LoVo (cell line): ENCODE results near the gene MRPS25.

Source experiments
- DNase-seq: peaks from one replicate; pipeline ENCODE4 v3.0.0-alpha.2; 2016; ENCODE audit warnings: low spot score

Gene MRPS25

GRCh38 chr3:15064835-15065549 is at the start of gene MRPS25:
Gene MRPS25, minus strand, starts transcription at chr3:15065315. Its CDS starts 121 bp downstream, at chr3:15065194.
- peak; percentile 94 for DNase-seq

DNA sequence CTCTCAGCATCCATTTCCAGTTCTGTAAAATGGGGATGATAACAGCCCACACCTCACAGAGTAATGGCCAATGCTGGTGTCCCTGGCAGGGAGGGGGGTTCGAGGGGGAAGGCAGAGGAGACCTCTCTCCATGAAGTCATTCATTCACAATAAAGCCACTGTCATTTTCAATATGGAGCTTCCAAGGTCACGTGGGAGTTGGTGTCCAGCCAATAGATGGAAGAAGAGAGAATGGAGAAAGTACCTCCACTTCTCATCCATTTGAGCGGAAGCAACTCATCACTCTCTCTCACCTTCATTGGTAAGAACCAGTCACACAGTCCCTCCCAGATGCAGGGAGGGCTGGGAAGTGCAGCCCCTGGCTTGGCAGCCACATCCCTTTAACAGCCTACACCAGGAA is 48.8 kb upstream of the MRPS25 start:
- no peak for DNase-seq

DNA sequence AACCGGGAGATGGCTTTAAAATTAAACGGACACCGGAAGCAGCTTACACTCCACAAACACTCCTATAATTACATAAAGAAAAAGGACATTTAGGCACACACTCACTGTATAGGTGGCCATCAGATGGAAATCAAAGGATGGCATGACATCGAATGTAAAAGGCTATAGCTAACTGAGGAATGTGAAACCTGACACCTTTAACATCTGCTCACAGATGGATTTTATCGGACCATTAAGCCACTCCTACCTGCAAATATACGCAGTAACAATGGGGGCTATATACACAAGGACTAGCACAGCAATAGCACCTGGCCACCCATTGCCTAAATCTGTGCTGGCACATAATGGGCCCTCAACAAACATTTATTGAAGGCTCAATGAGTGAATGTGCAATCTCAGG is 48.4 kb upstream of the MRPS25 start:
- no peak for DNase-seq

DNA sequence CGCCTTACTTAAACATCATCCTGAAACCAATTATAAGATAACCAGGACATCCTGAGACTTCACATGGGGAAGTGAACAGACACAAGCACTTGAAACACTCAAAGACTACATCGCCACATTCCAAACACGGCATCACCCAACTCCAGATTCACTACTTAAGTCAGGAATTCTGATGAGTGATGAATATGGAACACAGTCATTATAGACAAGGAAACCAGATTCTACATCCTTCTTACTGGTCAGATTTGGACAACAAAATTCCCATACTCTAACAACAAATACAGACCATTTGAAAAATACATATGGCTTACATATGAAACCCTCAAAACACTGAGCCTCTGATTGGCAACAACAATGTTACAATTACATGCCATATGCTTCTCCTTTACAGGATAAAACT is 46.9 kb upstream of the MRPS25 start:
- DNase-seq = no peak

DNA sequence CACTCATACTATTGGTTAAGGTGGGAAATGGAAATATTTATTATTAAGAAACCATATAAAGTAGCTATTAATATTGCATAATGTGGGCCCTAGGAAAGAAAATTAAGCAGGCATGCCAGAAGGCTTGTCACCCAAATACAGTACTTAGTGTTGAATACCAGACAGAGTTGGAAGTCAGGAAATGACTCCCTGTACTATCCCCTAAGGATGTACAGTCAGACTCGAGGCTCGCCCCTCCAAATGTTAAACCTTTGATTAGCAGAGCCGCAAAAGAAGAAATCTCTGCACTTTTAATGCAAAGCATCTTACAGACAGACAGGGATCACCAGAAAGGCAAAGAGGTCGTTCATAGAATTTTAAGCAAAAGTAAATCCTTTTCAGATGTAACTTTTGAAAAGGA is 45.1 kb upstream of the MRPS25 start:
- no peak for DNase-seq

- DNase-seq = no peak
Observed at GRCh38 chr3:15108869-15109268, 43.8 kb upstream of the MRPS25 start.

DNA sequence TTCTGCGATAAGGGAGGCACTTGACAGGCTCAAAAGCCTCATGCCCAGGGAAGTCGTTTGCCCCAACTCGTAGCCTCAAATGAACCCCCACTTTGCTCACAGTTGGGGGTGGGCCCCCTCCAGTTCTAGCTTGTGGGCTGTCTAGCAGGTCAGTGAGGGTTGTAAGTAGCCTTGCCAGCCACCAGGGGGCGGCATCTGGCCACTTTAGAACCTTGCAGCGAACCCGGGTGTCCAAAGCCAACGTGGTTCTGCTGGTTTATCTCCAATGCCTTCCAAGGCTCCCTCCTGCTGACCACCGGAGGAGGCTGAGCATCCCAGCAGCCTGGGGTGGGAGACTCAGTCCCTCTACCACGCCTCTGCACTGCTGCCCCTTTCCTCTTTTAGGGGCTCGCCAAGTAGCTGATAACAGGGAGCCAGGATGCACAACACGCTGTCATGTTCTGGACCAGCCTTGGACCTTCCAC is 43.0 kb upstream of the MRPS25 start:
- peak; percentile 72 for DNase-seq

GRCh38 chr3:15107075-15107947 is 42.2 kb upstream of the MRPS25 start:
- no peak for DNase-seq

DNA sequence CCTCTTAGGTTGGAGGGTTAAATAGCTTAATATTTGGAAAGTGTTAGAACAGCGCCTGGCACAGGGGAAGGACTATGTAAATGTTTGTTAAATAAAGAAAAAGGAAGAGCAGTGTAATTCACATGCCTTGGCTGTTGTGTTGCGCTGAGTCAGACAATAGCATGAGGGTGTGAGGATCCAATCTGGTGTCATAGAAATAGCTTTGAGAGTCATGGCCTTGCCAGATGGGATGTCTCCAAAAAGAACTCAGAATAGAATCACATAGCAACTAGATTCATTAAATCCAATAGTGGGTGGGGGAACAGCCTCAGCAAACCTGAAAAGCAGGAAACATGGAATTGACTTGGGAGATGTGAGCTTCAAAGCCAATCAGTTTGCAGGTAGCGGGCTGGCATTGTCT is 37.7 kb upstream of the MRPS25 start:
- no peak for DNase-seq

- DNase-seq = no peak
Observed at GRCh38 chr3:15102256-15102655, 37.1 kb upstream of the MRPS25 start.

DNA sequence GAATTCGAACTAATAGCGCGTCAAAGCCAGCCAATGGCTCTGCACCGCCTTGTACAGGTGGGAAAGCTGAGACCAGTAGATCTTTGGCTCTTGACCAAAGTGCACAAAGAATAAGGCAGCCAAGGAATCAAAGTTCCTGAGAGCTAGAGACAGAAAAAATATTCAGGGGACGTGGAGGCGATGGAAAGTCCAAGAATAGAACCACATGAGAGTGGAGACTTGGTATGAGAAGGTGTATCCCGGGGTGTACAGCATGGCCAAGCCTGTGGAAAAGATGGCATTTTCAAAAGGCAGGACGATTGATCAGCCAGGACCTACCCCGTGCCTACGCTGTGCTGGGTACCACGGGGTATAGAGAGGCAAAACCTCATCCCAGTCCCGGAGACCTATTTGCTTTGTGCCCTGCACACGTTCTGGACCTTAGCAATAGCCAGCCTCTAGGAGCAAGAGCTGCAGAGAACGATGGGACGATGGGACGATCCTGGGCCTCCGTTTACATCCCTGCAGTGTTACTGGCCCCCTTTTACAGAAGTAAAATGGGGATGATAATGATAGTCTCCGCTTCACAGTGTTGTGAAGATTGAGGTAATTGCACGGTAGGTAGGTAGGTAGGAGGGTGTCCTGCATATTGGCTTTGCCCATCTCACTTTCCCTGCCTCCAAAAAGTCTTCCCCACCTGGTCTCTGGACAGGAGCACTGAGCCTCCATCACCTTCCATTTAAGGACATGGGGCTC is 34.4 kb upstream of the MRPS25 start:
- no peak for DNase-seq

- DNase-seq = peak; percentile 94
Observed at GRCh38 chr3:15098503-15099363, 33.6 kb upstream of the MRPS25 start, which contains the start of gene RBSN. Gene RBSN, minus strand, starts transcription at chr3:15099148. Its CDS starts 3,028 bp downstream, at chr3:15096120.

DNA sequence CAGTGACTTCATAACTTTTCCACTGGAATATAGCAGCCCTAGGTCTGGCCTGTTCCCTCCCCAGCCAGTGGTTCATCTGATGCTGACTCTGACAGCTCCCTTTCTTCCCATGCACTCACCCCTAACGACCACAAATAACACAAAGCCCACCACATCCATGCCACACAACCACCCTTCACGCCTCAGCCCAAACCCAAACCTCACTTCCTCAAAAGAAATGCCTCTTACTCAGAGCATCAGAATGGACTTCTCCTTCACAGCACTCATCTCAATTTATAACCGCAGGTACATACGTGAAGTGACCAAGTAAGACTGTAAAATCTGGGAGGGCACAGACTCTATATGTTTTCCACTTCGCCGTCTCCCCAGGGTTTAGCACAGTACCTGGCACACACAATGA is 32.8 kb upstream of the MRPS25 start:
- no peak for DNase-seq

GRCh38 chr3:15096046-15096445 is 30.9 kb upstream of the MRPS25 start:
- no peak for DNase-seq

DNA sequence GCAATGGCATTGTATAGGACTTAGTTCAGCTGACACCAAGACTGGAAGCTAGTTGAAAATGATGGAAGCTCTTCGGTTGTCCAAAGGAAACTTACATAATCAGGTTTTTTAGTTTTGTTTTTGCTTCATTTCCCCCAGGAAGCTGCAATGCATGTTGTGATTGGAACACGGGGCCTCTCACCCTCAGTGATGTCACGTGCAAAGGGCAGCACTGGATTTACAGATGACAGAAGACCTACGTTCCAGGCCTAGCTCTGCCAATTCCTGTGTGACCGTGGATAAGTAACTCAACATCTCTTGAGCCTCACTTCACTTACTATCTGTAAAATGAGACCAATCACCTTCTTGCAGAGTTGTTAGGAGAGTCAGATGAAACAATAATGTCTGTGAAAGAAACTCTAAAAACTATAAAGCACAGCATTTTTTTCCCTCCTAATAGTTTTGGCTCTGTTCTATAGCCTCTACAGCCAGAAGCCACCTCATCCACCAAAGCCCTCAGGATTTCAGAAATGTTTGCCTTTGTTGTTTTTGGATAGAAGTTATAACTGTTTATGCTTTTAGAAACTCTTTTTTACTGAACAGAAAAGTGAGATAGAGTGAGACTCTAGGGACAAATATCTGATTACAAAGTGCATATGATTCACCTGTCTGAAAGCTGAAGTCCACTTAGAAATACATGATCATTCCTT is 29.2 kb upstream of the MRPS25 start:
- DNase-seq = no peak

DNA sequence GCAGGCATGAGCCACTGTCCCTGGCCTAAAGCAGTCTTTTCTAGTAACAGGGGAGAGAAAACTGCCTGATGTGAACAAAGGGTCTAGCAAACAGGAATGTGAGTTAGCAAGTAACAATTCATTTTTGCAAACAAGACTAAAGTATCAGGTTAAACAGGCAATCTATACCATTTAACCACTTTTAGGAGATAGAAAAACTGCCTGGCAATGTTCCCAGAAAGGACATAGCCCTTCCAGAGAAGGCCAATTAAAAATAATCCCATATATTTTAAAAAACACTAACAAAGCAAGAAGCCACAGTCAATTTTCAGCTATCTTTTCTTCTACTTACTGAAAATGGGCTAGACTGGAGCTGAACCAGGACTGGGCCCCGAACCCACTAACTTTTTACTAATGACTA is 27.6 kb upstream of the MRPS25 start:
- no peak for DNase-seq

DNA sequence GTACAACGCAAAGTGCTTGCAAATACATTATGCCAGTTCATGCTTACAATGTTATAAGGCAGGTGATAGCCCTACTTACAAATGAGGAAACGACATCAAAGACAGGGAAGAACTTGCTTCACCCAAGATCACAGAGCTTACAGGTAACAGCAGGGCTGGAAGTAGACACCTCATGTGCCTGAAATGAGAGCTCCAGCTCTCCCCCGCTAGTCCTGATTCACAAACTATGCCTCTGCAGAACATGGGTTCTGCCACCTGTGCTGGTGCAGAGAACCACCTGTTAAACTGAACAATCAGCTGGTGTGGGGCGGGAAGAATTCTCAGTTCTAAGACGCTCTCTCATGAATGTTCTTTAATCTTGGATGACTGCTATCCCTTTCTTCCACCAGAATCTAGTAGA is 26.5 kb upstream of the MRPS25 start:
- no peak for DNase-seq

GRCh38 chr3:15089201-15089600 is 24.1 kb upstream of the MRPS25 start:
- no peak for DNase-seq

DNA sequence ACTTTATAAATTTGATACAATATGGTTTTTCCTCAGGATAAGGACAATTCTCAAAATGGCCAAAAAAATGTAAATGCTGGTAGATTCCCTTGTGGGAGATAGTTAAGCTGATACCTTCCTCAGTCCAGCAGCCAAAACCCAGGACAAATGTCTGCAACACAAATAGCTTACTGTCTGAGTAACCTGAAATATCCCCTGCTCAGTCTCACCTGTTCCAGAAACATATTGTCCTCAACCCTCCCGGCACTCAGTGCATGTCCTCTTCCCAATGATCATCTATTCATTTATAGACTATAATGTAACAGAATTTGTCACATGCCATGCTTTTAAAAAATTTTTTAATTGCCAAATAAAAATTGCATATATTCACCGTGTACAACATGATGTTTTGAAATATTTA is 21.6 kb upstream of the MRPS25 start:
- DNase-seq = no peak

GRCh38 chr3:15086263-15086662 is 21.1 kb upstream of the MRPS25 start:
- no peak for DNase-seq

DNA sequence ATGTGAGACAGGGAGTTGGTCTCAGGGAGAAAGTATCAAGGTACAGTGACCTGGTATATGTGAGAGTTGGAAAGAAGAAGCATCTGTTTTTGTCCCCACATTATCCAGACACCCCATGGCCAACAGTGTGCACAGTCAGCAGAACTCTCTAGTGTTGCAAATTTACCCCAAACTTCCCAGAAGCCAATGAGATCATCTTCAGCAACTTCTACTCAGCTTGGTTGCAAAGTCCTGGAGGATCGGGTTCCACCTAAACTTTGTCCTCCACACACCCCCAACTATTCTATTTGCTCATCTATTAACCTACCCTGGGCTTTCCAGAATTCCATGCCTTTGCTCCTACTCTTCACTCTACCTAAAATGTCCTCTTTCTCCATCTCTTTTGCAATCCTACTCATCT is 18.1 kb upstream of the MRPS25 start:
- no peak for DNase-seq
